ENCODE results near the gene GAPDHS. TPM values are rescaled to one million over a fixed set of nuclear protein-coding genes. Genes with fewer than 3 reads are reported as not detected.

GAPDHS gene
- total and polyA plus RNA-seq, 2 donors (not counting 1 experiment from before 2014, with no cell fraction given): not detected

GRCh38 chr19:35556846-35557538 lies 23.7 kb downstream of the GAPDHS start:
- H3K79me2 ChIP-seq (ENCODE audit: control insufficient read depth, insufficient read depth, low read length): no peaks in the 10 kb centered on the region
- TF ChIP-seq EZH2 (IDR thresholded peaks at IDR 0.05; ENCODE audit: borderline replicate concordance, insufficient read depth, low read depth, low read length, poor library complexity, severe bottlenecking): no peak
- TF ChIP-seq CTCF (IDR thresholded peaks at IDR 0.05): no peak

More at GRCh38 chr19:35556846-35557538, 23.7 kb downstream of the GAPDHS start:
- no peak overlapping the region for H3K4me3 ChIP-seq (ENCODE audit: control extremely low read depth in 1 of 5, extremely low read depth in 1 of 5, insufficient read depth in 1 of 5, low read depth in 2 of 5, low read length in 4 of 5)
- POLR2A ChIA-PET: no interaction called here
- intact Hi-C loops (cut with micrococcal nuclease): no loop called here
- H3K4me1 ChIP-seq (ENCODE audit: control insufficient read depth in 2 of 2, insufficient read depth in 2 of 2, low read length in 2 of 2): peaks cover 23 to 24% of the 10 kb centered on the region in 2 donors
- 95% methylated on average over 15 of the region's 16 CpGs for WGBS (ENCODE audit: insufficient coverage)
- H3K9ac ChIP-seq (ENCODE audit: low read length): no peak overlapping the region
- peaks cover 0 to 14% (median 0%) of the 10 kb centered on the region in 3 donors for H3K9me3 ChIP-seq (ENCODE audit: control extremely low read depth in 1 of 3, control insufficient read depth in 2 of 3, insufficient read depth in 1 of 3, low read length in 2 of 3)
- peaks cover 0 to 47% (median 10%) of the 10 kb centered on the region in 4 experiments for H3K27me3 ChIP-seq (replicated peaks in 1 of 4; ENCODE audit: control extremely low read depth in 1 of 4, control insufficient read depth in 3 of 4, insufficient read depth in 4 of 4, low read length in 3 of 4)
- H4K20me1 ChIP-seq (ENCODE audit: control insufficient read depth, insufficient read depth, low read length, poor library complexity, severe bottlenecking): no peaks in the 10 kb centered on the region
- no peaks in the 10 kb centered on the region for H3K9me3 Mint-ChIP-seq (ENCODE audit: insufficient read depth)
- peak overlapping the region; percentile 74 for H3K4me2 ChIP-seq (replicated peaks; ENCODE audit: low read depth, low read length, poor library complexity, severe bottlenecking)
- DNase-seq (no peak), ATAC-seq (ENCODE audit: low read depth) (no peak)
- H3K4me3 Mint-ChIP-seq: peak overlapping the region; percentile 14
- no peak overlapping the region for H2AFZ ChIP-seq (ENCODE audit: insufficient read depth, low read depth, low read length, poor library complexity, severe bottlenecking)
- CTCF ChIA-PET: interaction anchor here (0.5 to 1.8 kb wide), 2 partner anchors 10 to 138 kb away, joined by 4 read pairs; no protein-coding TSS in a partner anchor
- H3K36me3 ChIP-seq (replicated peaks in 1 of 2; ENCODE audit: control extremely low read depth in 1 of 2, control insufficient read depth in 1 of 2, extremely low read depth in 1 of 2, insufficient read depth in 2 of 2, low read length in 1 of 2): no peaks in the 10 kb centered on the region
- H3K27me3 Mint-ChIP-seq: peaks cover 40% of the 10 kb centered on the region
- H3K27ac ChIP-seq (ENCODE audit: low read length in 2 of 2): no peak overlapping the region
- no peak overlapping the region for H3K27ac Mint-ChIP-seq
- H3K4me1 Mint-ChIP-seq: peaks cover 27% of the 10 kb centered on the region

Measured in B cell (primary cell).